ENCODE results near the gene TBCD.

DNA sequence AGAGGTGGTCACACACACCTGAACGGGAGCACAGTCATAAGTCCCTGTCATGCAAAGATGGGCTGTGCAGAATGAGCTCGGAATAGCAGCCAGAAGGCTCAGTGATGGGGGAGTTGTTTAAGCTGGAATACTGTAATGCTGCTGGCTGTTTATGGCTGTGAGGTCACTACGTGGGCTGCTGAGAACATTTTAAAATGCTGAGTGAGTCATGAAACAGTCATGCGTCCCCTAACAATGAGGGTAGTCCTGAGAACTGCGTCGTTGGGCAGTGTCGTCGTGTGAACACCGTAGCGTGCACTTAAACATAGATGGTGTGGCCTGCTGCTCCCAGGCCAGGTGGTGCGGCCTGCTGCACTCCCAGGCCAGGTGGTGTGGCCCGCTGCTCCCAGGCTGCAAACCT lies 39.7 kb downstream of the TBCD start:
- TF ChIP-seq, protein P1, sequence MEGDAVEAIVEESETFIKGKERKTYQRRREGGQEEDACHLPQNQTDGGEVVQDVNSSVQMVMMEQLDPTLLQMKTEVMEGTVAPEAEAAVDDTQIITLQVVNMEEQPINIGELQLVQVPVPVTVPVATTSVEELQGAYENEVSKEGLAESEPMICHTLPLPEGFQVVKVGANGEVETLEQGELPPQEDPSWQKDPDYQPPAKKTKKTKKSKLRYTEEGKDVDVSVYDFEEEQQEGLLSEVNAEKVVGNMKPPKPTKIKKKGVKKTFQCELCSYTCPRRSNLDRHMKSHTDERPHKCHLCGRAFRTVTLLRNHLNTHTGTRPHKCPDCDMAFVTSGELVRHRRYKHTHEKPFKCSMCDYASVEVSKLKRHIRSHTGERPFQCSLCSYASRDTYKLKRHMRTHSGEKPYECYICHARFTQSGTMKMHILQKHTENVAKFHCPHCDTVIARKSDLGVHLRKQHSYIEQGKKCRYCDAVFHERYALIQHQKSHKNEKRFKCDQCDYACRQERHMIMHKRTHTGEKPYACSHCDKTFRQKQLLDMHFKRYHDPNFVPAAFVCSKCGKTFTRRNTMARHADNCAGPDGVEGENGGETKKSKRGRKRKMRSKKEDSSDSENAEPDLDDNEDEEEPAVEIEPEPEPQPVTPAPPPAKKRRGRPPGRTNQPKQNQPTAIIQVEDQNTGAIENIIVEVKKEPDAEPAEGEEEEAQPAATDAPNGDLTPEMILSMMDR (IDR thresholded peaks at IDR 0.05; ENCODE audit: low read depth, low read length): no peak
- TF ChIP-seq EZH2phosphoT487 (IDR thresholded peaks at IDR 0.05; ENCODE audit: low read depth): no peak

Measured in OCI-LY3 (cell line).